Body of pancreas (tissue), 4 donors: Measurements from ENCODE around the gene CFAP46.

Experiments used
- POLR2A ChIP-seq, 3 donors: fragments of 450-650 bp; IDR thresholded peaks; one replicate each; pipeline ENCODE4 v1.6.1; 2016; ENCODE audit warnings: antibody characterized with exemption in 3 of 3, mild to moderate bottlenecking in 2 of 3
- TF ChIP-seq, protein P1 (sequence below), 7 experiments: fragments of 450-650 bp in 4 of 7; fragments of 200-600 bp in 3 of 7; sonication (generic) in 3 of 7; IDR thresholded peaks; one replicate each; pipeline ENCODE4 v1.5.1; 2016 to 2019; ENCODE audit warnings: antibody characterized with exemption in 7 of 7

DNA sequence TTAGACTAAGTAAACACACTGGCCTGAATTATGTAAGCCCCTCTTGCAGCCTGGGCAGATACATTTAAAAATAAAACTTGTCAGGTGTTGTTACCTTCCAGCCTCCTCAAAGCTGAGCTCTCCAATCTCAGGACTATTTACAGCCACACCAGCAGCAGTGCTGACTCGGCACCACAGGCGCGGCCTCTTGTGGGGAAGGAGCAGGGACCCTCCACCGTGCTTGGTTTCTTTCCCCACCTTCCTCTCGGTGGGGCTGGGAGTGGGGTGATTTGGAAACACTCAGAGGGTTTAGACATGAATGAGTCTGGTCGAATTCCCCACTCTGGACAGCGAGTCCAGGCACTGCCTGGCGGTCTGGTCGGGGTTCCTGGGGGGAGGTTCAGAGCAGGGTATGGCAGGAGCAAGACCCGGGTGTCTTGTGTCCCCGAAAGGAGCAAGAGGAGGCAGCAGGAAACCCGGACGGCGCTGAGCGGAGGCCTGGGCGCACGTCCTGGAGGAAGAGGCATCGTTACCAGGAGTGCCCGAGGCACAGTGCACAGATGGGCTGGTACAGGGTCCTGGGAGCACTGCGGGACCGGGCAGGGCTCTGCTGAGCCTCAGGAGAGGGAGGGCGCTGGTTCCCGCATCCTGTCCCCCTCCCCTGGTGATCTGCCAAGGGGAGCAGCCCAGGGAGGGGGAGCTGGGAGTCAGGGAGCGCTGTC lies 29.2 kb upstream of the CFAP46 start:
- TF ChIP-seq, protein P1, sequence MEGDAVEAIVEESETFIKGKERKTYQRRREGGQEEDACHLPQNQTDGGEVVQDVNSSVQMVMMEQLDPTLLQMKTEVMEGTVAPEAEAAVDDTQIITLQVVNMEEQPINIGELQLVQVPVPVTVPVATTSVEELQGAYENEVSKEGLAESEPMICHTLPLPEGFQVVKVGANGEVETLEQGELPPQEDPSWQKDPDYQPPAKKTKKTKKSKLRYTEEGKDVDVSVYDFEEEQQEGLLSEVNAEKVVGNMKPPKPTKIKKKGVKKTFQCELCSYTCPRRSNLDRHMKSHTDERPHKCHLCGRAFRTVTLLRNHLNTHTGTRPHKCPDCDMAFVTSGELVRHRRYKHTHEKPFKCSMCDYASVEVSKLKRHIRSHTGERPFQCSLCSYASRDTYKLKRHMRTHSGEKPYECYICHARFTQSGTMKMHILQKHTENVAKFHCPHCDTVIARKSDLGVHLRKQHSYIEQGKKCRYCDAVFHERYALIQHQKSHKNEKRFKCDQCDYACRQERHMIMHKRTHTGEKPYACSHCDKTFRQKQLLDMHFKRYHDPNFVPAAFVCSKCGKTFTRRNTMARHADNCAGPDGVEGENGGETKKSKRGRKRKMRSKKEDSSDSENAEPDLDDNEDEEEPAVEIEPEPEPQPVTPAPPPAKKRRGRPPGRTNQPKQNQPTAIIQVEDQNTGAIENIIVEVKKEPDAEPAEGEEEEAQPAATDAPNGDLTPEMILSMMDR (IDR thresholded peaks at IDR 0.05), result no peak
- no peak for TF ChIP-seq POLR2A (IDR thresholded peaks at IDR 0.05)
